LNCAP (cell line): ENCODE data around the gene ACSL3.

ENCODE experiments used
- CTCF ChIP-seq: fragments of 450-650 bp; IDR thresholded peaks from 2 replicates; pipeline ENCODE4 v1.5.1; 2017; ENCODE audit warnings: mild to moderate bottlenecking

ACSL3 gene

GRCh38 chr2:222944971-222945740, 84.3 kb downstream of the ACSL3 start:
- TF ChIP-seq CTCF, result no peak

- no peak for TF ChIP-seq CTCF
Observed at GRCh38 chr2:222945887-222946286, 85.1 kb downstream of the ACSL3 start.

- no peak for TF ChIP-seq CTCF
Observed at GRCh38 chr2:222946700-222947287, 86.0 kb downstream of the ACSL3 start.

- TF ChIP-seq CTCF, result no peak
Observed at GRCh38 chr2:222949073-222949472, 88.2 kb downstream of the ACSL3 start.

- no peak for TF ChIP-seq CTCF
Observed at GRCh38 chr2:222949690-222950323, 89.0 kb downstream of the ACSL3 start.

- TF ChIP-seq CTCF, result no peak
Observed at GRCh38 chr2:222950638-222951285, 89.9 kb downstream of the ACSL3 start.

GRCh38 chr2:222952204-222952603, 91.4 kb downstream of the ACSL3 start:
- TF ChIP-seq CTCF, result no peak
